Ovary (tissue), 9 donors: ENCODE measurements around the gene CCDC57. TPM values are rescaled to one million over a fixed set of nuclear protein-coding genes. Genes with fewer than 3 reads are reported as not detected.

Experiments
- DNase-seq, 5 donors: peaks; one replicate each; pipeline ENCODE4 v3.0.0-alpha.2; 2019 to 2020
- H3K27ac ChIP-seq, 2 donors: fragments of 200-600 bp; one replicate each; pipeline versions ENCODE4 v1.5.1 to v1.8.0; 2019 to 2022
- H3K27me3 ChIP-seq: fragments of 200-600 bp; one replicate; pipeline ENCODE4 v1.8.0; 2022
- H3K36me3 ChIP-seq: fragments of 200-600 bp; sonication (generic); one replicate; pipeline ENCODE4 v1.5.1; 2019
- H3K4me1 ChIP-seq: one replicate; pipeline ENCODE4 v1.8.1; 2013; ENCODE audit warnings: mild to moderate bottlenecking, moderate library complexity; ENCODE audit not compliant: insufficient read depth
- H3K4me3 ChIP-seq: fragments of 200-600 bp; sonication (generic); one replicate; pipeline ENCODE4 v1.5.1; 2017
- H3K9me3 ChIP-seq, 2 donors: fragments of 200-600 bp in 1 of 2; sonication (generic) in 1 of 2; one replicate each; pipeline versions ENCODE4 v1.5.1 to v1.8.1; 2013 to 2019; ENCODE audit warnings: mild to moderate bottlenecking in 1 of 2, moderate library complexity in 1 of 2
- CTCF ChIP-seq, 3 donors: fragments of 450-650 bp in 2 of 3; fragments of 200-600 bp in 1 of 3; IDR thresholded peaks; one replicate each; pipeline versions ENCODE4 v1.5.1 to v1.8.0; 2016 to 2022; ENCODE audit warnings: antibody characterized with exemption in 3 of 3, mild to moderate bottlenecking in 1 of 3
- EP300 ChIP-seq: sonication (generic); formaldehyde crosslinking; IDR thresholded peaks from one replicate; pipeline ENCODE4 v1.6.1; 2017; ENCODE audit warnings: antibody characterized with exemption
- POLR2A ChIP-seq: fragments of 450-650 bp; IDR thresholded peaks from one replicate; pipeline ENCODE4 v1.6.1; 2017; ENCODE audit warnings: antibody characterized with exemption, mild to moderate bottlenecking, moderate library complexity
- WGBS, 3 donors: extraction: QIAGEN DNeasy Blood & Tissue Kit in 1 of 3; methylation state at CpG; one replicate each; pipeline versions ENCODE4 v1.1.5 to v1.1.7; 2013 to 2017; 5-methylcytosine and 5-hydroxymethylcytosine counted together
- intact Hi-C, 4 donors: fragments of 100-400 bp; cut with DNase I; formaldehyde crosslinking; loops; one replicate each; pipeline versions ENCODE4 v1.11.0 to v1.15.1; 2022 to 2023
- polyA plus RNA-seq, 2 donors: library from polyadenylated mRNA; stranded (reverse); fragments of 200-250 nt in 1 of 2; fragments of 350-450 nt in 1 of 2; fragmentation: Illumina TruSeq in 1 of 2; extraction: RNeasy Lipid Tissue Mini Kit (QIAGEN cat#74804) in 1 of 2; gene quantifications; one replicate each; pipeline ENCODE4 v1.2.3, GENCODE V29; 2013 to 2014
- total RNA-seq, 7 donors: library from RNA; depleted of rRNA in 2 of 7; stranded (reverse); fragments of >200 nt in 2 of 7; fragmentation: NEBNext Ultra II Directional in 3 of 7; extraction: Animal tissue kit (Norgen Biotek cat#: 25700) in 3 of 7; gene quantifications; one replicate each; pipeline versions ENCODE4 v1.1.0 to v1.2.4, GENCODE V29; 2016 to 2023
- donor health status: DM: no; HTN: no; CAD: no; lungs with moderate emphysema.
- donor health status: DM: no; HTN: no; CAD: no.
- donor health status: Bipolar disorder and iron deficiency.
- donor health status: DM: yes; HTN: yes; CAD: no.
- donor health status: DM: no; HTN: no; CAD: no.
- donor health status: DM: yes; HTN: yes; CAD: no.

Gene CCDC57
- total and polyA plus RNA-seq, 9 donors, result 7.7 to 65.0 (median 40.3) TPM

GRCh38 chr17:82080789-82081464, 131.7 kb downstream of the CCDC57 start:
- no peak for TF ChIP-seq EP300
- no peak for TF ChIP-seq CTCF (IDR thresholded peaks at IDR 0.05)
- no peak for TF ChIP-seq POLR2A
- DNase-seq, result no peak
- intact Hi-C loops, result no loop called here
- Histone ChIP-seq H3K9me3 (no peaks in the 10 kb centered on the region), H3K27ac (no peak overlapping the region), H3K27me3 (no peaks in the 10 kb centered on the region), H3K4me1 (peaks cover 2% of the 10 kb centered on the region), H3K4me3 (no peak overlapping the region), H3K36me3 (no peaks in the 10 kb centered on the region)
- WGBS, 3 donors, result 91 to 93% (median 93%) methylated on average over 43 to 44 of the region's 44 CpGs

- DNase-seq, result no peak
- WGBS, 3 donors, result 75 to 81% (median 77%) methylated on average over 36 of the region's 36 CpGs
- no peaks in the 10 kb centered on the region for H3K27me3 ChIP-seq
- no peaks in the 10 kb centered on the region for H3K9me3 ChIP-seq
- intact Hi-C loops, result no loop called here
- H3K27ac ChIP-seq, result no peak overlapping the region
- no peak overlapping the region for H3K4me3 ChIP-seq
- peaks cover 2% of the 10 kb centered on the region for H3K4me1 ChIP-seq
- no peaks in the 10 kb centered on the region for H3K36me3 ChIP-seq
- no peak for TF ChIP-seq POLR2A
- no peak for TF ChIP-seq CTCF (IDR thresholded peaks at IDR 0.05)
- TF ChIP-seq EP300, result no peak
These were observed 132.4 kb downstream of the CCDC57 start for GRCh38 chr17:82080048-82080788.

GRCh38 chr17:82079001-82079677, 133.5 kb downstream of the CCDC57 start:
- TF ChIP-seq EP300 (no peak), POLR2A (no peak), CTCF (IDR thresholded peaks at IDR 0.05) (no peak)
- intact Hi-C loops, result no loop called here

GRCh38 chr17:82078433-82078832, 134.2 kb downstream of the CCDC57 start:
- intact Hi-C loops, result no loop called here
- Histone ChIP-seq H3K27me3 (no peaks in the 10 kb centered on the region), H3K4me3 (no peak overlapping the region), H3K4me1 (peaks cover 2% of the 10 kb centered on the region), H3K27ac (no peak overlapping the region), H3K9me3 (no peaks in the 10 kb centered on the region), H3K36me3 (no peaks in the 10 kb centered on the region)
- WGBS, 3 donors, result 83 to 89% (median 85%) methylated on average over 18 of the region's 18 CpGs
- no peak for DNase-seq
- TF ChIP-seq EP300 (no peak), POLR2A (no peak), CTCF (IDR thresholded peaks at IDR 0.05) (no peak)

More at GRCh38 chr17:82079001-82079677, 133.5 kb downstream of the CCDC57 start:
- Histone ChIP-seq H3K27me3 (no peaks in the 10 kb centered on the region), H3K9me3 (no peaks in the 10 kb centered on the region), H3K4me1 (peaks cover 2% of the 10 kb centered on the region), H3K4me3 (no peak overlapping the region), H3K36me3 (no peaks in the 10 kb centered on the region), H3K27ac (no peak overlapping the region)
- no peak for DNase-seq
- 91 to 95% (median 93%) methylated on average over 34 to 47 of the region's 47 CpGs for WGBS, 3 donors
